Measurements from ENCODE around the gene C9orf50.

C9orf50 gene

GRCh38 chr9:129629251-129629820 is 8.4 kb upstream of the C9orf50 start:
- DNase-seq = no peak

GRCh38 chr9:129628709-129629108 is 7.8 kb upstream of the C9orf50 start:
- no peak for DNase-seq

- DNase-seq = no peak
These were observed 6.9 kb upstream of the C9orf50 start for GRCh38 chr9:129627556-129628440.

- DNase-seq = peak; percentile 42
These were observed 5.9 kb upstream of the C9orf50 start for GRCh38 chr9:129626625-129627284.

- DNase-seq = peak; percentile 92
These were observed 5.3 kb upstream of the C9orf50 start, which contains the start of gene NTMT1 for GRCh38 chr9:129626079-129626624. TSS of gene NTMT1 (plus strand) at chr9:129626163. CDS start at chr9:129632704, 6,541 bp downstream.

GRCh38 chr9:129624947-129625346 is 4.0 kb upstream of the C9orf50 start:
- DNase-seq = peak; percentile 49

- peak; percentile 75 for DNase-seq
These were observed 3.4 kb upstream of the C9orf50 start for GRCh38 chr9:129624168-129624759.

- no peak for DNase-seq
These were observed 2.4 kb upstream of the C9orf50 start for GRCh38 chr9:129623331-129623730.

GRCh38 chr9:129619787-129620668 is 873 bp downstream of the C9orf50 start:
- no peak for DNase-seq

GRCh38 chr9:129617167-129617566 is 3.7 kb downstream of the C9orf50 start:
- DNase-seq = no peak

- DNase-seq = no peak
These were observed 5.3 kb downstream of the C9orf50 start for GRCh38 chr9:129615407-129616285.

- DNase-seq = no peak
These were observed 6.0 kb downstream of the C9orf50 start for GRCh38 chr9:129614932-129615331.

GRCh38 chr9:129613520-129614175 is 7.3 kb downstream of the C9orf50 start:
- no peak for DNase-seq

GRCh38 chr9:129612815-129613519 is 7.9 kb downstream of the C9orf50 start:
- DNase-seq = no peak

- DNase-seq = no peak
These were observed 8.8 kb downstream of the C9orf50 start for GRCh38 chr9:129612123-129612522.

- DNase-seq = no peak
These were observed 9.5 kb downstream of the C9orf50 start for GRCh38 chr9:129611307-129611800.

GRCh38 chr9:129610473-129611306 is 10.2 kb downstream of the C9orf50 start:
- peak; percentile 72 for DNase-seq

GRCh38 chr9:129610213-129610472 is 10.8 kb downstream of the C9orf50 start:
- DNase-seq = no peak

Measured in CD4-positive, alpha-beta T cell treated with Interleukin-21 for 1 hour (primary cell).